ENCODE results near the gene TCF12.

DNA sequence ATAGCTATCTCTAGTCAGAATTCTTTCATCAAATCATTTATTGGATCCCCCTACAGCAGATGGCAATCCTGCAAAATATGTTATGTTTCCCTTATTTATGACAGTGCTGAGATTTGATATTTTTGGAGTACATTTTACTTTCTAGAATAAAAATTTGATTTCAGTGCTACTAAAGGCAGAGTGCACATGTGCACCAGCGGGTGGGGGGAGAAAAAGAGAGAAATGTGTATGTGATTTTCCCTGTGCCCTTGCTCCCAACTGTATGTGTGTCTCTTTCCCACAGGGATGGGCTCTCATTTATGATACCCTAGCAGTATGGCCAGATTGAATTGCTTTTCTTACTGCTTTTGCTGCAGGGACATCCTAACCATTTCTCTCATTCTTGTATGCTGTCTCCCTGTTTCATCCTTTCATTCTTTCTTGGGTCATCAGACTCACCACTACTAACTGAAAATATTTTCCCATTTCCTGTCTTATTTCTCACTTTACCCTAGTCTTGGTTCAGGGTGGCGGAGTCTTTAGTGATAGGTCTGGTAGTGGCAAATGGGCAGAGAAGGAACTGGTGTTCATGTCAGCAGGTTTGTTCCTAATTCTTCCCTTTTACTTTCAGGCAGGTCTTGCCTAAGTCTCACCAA is 140.7 kb downstream of the TCF12 start:
- TF ChIP-seq POLR2AphosphoS5 (IDR thresholded peaks at IDR 0.05) (no peak), POLR2A (IDR thresholded peaks at IDR 0.05) (no peak)
- TF ChIP-seq, protein P1, sequence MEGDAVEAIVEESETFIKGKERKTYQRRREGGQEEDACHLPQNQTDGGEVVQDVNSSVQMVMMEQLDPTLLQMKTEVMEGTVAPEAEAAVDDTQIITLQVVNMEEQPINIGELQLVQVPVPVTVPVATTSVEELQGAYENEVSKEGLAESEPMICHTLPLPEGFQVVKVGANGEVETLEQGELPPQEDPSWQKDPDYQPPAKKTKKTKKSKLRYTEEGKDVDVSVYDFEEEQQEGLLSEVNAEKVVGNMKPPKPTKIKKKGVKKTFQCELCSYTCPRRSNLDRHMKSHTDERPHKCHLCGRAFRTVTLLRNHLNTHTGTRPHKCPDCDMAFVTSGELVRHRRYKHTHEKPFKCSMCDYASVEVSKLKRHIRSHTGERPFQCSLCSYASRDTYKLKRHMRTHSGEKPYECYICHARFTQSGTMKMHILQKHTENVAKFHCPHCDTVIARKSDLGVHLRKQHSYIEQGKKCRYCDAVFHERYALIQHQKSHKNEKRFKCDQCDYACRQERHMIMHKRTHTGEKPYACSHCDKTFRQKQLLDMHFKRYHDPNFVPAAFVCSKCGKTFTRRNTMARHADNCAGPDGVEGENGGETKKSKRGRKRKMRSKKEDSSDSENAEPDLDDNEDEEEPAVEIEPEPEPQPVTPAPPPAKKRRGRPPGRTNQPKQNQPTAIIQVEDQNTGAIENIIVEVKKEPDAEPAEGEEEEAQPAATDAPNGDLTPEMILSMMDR (IDR thresholded peaks at IDR 0.05), result no peak
